KBM-7 (cell line): ENCODE data around the gene PRKAG2.

Source experiments
- DNase-seq: peaks from one replicate; pipeline ENCODE4 v3.0.0-alpha.2; 2015
- in situ Hi-C: fragments of 300-500 bp; cut with MboI; formaldehyde crosslinking; loops from 2 replicates; pipeline ENCODE4 v1.14.3; 2020; ENCODE audit warnings: low sequenced_read_pairs, low pct_unique_long_range_greater_than_20kb, mixed read lengths

PRKAG2 gene

DNA sequence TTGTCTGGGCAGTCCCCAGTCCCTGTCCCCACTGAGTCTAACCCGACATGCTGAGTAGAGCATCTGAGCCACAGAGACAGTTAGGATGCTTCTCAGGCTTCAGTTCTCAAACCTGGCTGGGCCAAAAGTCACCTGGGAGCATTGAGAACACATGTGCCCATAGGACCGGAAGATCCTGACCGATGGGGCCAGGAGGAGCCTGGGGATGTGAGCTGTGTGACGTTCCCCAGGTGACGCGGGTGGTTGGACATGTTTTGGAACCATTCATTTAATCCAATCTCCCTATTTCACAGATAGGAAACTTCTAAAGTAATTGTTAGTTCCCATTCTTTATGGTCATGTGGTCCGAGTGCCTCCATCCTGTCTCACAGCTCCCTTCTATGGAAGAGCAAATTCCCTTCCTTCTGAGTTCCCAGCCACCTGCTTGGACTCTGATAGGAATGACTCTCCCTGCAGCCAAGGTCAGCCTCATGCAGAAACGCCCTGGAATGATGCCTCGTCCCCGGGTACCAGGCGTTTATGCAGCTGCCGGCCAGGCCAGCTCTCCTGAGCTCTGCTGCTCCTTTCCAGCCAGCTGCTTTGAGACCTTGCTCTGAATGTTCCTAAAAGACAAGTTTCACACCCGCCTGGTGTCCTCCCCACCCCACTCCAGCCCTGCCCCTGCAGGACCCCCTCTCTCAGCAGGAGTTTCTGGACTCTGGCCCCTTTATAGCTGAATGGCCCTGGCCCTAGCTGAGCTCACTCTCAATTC is 190.7 kb downstream of the PRKAG2 start:
- in situ Hi-C loops = no loop called here

DNA sequence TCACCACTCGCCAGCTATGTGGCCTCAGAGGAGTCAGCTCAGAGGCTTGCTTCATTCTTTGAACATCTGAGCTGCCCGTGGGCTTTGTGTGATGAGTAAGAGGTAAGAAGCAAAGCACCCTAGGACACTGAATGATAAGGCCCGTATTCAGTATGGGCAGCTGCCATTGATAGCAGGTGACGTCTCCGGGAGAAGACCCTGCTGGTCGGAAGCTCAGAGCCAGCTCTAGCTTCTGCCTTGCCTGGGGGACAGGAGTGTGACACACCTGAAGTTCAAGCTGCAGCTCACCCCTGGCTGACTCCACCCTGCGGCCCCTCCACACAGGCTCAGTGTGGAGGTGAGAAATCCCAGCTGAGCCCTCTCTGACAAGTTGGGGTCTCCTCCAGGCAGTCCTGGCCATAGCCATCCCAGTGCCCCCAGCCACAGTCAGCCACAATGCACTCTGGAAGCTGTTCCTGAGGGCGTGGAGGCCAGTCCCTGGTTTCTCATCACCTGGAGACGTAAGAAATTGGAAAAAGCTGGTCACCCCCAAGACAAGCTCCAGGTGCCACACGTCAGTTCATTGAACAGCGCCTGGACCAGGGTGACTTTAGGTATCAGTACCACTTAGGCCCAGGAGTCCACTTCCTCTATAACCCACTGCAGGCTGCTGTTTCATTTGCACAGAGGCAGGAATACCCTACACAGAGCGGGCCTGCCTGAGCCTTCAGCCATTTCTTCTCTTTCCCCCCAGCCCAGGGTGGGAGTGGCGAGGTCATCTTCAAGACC is 192.3 kb downstream of the PRKAG2 start:
- in situ Hi-C loops = no loop called here
- no peak for DNase-seq

More for the DNA sequence above, 190.7 kb downstream of the PRKAG2 start:
- no peak for DNase-seq

DNA sequence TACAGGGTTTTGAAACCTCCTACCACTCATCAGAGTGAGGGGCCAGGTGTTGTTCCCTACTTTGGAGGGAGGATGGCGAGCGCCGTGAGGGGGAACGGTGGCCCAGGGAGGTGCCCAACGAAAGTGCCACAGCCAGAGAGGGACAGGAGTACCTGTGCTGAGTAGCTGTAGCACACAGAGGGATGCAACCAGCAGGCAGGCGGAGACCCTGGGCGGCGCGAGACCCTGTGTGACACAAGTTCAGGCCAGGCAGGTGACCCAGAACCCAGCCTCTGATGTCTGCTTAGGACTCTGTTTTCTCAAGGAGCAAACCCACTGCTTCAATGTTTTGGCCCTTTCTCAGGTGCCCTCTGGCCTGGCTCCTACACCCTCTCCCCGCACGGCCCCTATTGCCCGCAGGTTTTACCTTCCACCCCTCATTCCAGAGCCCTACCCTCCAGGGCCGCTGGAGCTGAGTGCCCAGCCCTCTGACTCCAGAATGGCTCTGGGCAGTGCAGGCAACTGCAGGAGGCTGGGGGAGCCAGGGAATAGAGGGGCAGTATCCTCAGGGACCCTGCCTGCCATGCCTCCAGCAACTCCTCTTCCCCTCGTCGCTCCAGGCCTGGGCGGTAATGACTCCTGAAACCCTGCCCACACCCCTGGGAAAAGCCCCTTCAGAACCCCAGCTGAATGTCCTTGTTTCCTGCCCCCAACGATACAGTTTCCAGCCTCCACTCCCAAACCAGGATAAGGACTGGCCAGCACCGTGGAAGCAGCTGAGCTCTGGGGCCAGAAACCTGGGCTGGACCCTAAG is 193.1 kb downstream of the PRKAG2 start:
- in situ Hi-C loops = no loop called here
- no peak for DNase-seq

DNA sequence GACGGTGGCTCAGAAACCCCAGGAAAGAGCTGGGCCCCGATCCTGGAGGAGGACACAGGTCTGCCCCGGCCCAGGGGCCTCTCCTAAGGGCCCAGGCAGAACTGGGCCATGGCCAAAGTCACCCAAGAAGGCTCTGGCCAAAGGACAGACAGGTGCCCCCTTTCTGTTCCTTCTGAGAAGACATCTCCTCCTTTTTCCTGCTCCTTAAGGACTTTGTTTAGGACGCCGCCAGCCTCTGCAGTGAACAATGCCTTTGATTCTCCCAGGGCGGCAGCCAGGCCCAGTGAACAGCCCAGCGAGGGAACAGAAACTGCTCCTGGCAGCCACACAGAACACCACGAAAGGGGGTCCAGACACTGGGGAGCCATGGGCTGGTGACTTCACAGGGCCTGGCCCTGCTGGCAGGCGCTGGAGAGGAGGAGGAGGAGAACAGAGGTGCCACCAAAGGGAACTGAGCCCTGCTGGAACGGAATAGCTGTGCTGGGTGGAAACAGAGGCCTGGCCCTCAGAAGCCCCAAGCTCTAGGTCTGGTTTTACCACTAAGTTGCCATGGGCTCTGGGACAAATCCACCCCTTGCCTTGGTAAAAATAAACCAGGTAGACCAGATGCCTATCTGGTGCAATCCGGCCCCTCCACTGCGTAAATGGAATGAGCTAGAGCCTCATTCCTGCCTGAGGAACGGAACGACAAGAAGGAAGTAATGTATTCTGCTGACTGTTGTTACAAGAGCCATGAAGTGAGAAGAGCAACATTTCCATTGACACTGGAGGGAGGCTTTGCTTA is 193.9 kb downstream of the PRKAG2 start:
- in situ Hi-C loops = no loop called here

DNA sequence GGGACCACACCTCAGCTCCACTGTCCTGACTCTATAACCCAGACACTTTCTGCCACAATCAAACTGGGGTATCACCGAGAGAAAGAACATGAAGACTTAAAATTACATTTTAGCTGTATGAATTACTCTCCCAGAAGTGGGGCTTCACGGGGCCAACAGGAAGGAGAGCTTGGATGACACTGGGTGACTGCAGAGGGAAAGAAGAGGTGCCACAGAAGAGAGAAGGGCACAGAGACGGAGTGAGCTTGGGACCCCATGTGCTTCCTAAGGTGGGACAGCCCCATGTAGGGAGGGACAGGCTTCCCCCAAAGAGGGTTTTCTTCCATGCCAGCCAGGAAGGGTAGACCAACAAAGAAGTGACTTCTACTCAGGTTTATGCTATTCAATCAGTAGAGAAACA is 195.2 kb downstream of the PRKAG2 start:
- in situ Hi-C loops = no loop called here
- DNase-seq = no peak

More for the DNA sequence above, 193.9 kb downstream of the PRKAG2 start:
- no peak for DNase-seq

DNA sequence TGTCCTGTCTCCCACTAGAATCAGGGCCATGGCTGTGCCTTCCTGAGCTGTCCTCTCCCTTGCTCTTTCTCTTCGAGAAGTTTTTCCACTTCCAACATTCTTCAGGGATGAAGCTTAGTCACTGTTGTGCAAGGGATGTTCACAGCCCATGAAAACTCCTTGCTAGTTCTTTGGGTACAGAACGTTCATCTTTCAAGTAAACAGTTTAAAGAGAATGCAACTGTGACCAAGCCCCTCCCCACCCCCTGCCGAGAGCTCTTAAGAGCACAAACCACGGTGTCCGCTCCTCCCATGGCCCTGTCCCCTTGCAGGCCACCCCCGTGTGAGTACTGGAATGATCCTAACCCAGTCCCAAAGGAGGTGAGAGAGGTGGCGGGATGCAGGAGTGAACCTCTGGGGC is 196.1 kb downstream of the PRKAG2 start:
- no peak for DNase-seq
- in situ Hi-C loops = no loop called here

DNA sequence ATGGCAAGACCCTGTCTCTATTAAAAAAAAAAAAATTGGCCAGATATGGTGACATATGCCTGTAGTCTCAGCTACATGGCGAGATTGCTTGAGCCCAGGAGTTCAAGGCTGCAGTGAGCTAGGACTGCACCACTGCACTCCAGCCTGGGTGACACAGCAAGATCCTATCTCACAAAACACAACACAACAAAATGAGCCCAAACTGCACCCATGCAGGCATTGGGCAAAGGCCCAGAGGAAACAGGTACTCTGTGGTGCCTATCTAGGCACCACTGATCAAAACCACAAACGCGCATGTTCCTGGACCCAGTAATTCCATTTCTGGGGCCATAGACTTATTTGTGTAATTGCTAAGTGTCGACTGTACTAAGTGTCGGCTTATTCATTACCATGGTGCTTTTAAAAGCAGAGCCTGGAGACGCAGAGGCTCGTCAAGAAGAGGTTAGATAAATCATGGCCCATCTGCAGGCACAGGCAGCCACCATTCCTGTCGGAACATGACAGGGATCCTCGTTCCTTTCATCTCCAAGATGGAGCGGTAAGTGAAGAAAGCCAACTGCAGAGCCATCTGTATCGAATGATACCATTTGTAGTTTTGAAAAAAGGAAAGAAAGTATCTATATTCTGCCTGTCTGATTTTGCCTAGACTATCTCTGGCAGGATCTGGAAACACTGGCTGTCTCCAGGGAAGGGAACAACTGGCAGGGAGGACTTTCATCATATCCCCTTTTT is 196.9 kb downstream of the PRKAG2 start:
- in situ Hi-C loops = no loop called here
- DNase-seq = no peak

DNA sequence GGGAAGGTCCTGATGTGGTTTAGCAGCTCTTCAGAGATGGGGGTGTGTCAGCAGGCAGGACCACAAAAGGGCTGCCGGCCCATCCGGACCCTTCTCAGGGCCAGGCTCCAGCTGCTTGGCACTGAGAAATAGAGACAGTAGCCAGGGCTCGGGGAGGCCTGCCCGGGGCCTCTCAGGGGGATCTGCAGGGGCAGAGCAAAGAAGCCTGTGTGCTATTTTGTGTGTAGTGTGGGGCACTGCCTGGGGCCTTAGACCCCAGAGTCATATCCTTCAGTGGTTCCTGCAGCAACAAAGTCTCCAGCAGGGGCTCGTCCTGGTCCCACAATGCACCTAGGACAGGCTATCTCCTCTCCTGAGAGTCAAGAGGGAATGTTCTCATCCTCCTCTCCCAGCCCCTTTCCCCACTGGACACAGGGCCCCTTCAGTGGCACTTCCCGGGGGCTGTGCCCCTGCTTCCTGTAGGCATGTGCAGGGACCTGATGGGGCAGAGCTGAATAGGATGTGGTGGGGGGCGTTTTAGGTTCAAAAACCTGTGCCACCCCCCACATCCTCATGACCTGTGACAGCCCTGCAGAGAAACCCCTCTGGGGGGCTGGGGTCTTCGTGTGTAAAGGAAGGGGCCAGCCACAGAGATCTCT is 197.7 kb downstream of the PRKAG2 start:
- DNase-seq = peak; percentile 18
- in situ Hi-C loops = no loop called here

DNA sequence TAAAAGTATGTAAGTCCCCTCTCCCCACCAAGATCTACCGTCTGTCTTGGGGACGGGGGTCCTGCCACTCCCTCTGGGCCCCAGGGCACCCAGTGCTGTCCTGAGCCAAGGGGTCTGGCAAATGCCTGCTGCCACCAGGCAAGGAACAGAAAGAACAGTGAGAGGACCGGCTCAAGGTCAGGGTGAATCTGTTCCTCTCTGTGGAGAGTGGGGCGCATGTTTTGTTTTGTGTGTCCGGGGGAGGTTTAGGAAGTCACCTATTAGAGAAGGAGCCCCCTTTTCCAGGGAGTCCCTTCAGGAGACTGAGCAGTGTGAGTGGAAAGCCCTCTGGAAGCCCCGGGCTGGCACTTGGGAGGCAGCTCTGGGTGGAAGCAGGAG is 198.7 kb downstream of the PRKAG2 start:
- in situ Hi-C loops = no loop called here
- no peak for DNase-seq

DNA sequence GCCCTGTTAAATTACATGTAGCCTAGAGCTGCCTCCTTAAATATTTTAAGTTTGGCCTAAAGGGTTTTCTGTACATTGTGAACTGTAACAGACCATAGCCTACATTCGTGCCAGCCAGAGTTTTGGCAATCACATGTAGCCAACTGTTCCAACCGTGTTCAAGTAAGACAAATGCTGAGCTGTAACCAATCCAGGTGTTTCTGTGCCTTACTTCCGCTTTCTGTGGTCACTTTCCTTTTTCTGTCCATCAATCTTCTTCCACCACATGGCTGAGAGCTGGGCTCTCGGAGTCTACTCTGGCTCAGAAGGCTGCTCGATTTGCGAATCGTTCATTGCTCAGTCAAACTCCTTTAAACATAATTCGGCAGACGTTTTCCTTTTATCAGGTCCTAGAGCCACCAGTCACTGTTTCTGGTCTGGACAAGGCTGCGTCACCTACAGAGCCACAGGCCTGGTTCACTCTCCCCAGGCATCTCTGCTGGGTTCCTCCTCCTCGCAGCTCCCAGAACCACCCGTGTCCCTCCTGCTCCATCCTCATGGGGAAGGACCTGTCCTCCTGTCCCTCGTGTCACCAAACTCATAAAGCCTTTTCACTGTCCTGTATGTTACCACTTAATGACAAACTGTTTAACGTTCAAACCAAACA is 199.2 kb downstream of the PRKAG2 start:
- DNase-seq = peak; percentile 68

DNA sequence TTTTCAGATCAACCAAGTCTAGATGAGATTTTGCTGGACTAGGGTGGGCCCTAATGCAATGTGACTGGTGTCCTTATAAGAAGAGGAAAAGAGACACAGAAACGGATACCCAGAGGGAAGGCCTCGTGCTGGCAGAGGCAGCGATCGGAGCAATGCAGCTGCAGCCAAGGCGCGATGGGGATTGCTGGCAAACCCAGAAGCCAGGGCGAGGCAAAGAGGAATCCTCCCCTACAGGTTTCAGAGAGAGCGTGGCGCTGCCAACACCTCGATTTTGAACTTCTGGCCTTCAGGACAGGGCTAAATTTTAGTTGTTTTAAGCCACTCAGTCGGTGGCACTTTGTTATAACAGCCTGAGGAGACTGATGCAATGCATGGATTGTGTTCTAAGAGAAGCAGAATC is 200.2 kb downstream of the PRKAG2 start:
- no peak for DNase-seq
- in situ Hi-C loops = no loop called here

More for the DNA sequence above, 199.2 kb downstream of the PRKAG2 start:
- in situ Hi-C loops = no loop called here

DNA sequence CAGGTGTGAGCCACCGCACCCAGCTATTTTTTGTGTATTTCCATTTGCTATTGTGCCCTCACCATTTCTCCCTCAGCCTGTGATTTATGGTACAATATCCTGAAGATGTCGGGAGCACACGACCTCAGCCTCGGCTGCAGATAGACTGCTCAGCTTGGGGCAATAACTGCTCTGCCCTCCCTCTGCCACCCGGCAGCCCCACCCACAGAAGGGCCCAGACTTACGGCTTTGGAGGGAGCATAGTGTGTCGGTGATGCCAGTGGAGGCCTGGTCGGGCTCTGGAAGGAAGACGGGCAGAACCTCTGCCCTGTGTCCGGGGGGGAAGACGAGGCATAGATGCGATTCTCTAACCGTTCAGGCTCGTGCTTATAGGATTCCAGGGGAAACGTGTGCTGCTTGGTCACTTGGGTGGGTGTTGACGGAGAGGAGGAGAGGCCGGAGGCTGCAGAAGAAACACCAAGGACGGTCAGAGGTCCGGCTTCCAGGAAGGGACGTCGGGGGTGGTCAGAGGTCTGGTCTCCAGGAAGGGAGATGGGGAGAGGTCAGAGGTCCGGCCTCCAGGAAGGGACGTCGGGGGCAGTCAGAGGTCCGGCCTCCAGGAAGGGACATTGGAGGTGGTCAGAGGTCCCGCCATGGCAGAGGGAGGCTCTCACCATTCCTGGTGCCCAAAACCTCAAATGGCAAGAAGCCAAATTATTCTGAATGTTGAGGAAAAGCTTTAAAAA is 201.6 kb downstream of the PRKAG2 start:
- in situ Hi-C loops = no loop called here

DNA sequence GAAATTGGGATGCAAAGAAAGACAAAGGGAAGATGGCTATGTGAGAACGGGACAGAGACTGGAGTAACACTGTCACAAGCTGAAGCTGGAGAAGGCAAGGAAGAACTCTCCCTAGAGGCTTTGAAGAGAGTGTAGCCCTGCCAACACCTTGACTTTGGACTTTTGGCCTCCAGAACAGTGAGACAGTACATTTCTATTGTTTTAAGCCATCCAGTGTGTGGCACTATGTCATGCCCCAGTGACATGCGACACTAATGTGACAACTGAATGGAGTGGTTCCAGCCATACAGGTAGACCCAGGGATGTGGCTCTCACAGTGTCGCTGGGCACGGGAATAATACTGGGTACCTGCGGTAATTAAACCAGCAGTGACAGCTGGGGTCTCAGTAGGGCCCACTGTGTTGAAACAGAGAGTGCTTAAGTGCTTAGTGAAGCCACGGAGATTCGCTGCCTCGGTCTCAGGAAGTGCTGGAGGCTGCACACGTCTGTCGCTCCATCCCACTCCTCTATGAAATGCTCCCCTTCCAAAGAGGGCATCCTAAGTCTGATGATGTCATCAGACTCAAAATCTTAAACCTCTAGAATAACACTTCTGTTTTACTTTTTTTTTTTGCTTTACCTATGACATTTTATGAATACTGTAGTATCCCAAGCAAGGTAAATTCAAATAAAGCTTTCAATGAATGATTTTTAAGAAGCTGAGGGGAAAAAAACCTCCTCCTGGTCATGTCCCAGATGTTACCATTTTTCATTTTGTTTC is 202.6 kb downstream of the PRKAG2 start:
- in situ Hi-C loops = no loop called here
- DNase-seq = no peak

More for the DNA sequence above, 201.6 kb downstream of the PRKAG2 start:
- DNase-seq = no peak

DNA sequence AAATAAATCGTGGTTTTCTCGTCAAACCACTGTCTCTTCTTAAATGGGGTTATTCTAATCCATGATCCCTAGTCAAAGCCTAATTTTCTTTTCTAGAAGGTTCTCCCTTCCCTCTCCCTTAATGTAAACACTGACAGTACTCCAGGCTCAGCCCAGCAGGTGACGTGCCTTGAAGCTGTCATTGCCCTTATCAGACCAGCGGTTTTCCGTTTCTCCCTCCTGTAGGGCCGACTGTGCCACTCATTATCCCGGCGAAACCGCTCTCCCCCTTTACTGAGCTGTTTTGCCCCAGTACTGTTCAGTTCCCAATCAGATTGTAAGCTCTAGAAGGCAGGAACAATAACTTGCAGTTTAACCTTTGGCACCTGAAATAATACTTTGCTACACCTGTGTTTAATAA is 203.7 kb downstream of the PRKAG2 start:
- in situ Hi-C loops = no loop called here
- no peak for DNase-seq

DNA sequence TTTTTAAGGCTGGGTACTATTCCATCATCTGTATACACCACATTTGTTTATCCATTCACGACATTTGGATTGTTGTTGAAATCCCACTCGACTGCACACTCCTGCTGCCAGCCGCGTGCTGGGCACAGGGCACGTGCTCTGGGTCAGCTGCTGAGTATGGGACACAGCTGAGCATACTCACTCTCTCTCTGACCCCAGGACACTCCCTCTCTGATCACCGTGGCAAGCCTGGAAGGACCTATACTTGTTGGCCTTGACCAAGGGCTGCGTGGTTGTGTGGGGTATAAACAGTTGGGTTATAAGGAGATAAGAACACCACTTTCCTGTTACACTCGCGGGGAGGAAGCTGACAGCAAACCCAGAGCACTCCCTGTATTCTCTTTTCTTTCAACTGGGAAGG is 204.2 kb downstream of the PRKAG2 start:
- in situ Hi-C loops = no loop called here

DNA sequence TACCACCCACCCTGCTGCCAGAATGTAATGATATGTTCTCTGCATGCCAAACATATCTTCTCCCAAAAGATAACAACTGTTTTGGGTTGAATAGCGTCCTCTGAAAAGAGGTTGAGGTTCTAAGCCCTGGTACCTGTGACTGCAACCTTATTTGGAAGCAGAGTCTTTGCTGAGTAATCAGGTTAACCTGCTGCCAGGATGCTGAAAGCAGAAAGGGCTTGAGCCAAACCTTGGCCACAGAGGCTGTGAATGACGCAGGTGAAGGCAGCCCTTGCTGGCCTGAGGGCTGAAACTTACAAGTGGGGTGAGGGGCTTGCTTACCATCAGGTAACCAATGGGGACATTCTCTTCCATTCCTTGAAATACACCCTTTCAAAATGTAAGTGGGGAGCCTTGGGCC is 205.4 kb downstream of the PRKAG2 start:
- in situ Hi-C loops = no loop called here
- no peak for DNase-seq

More for the DNA sequence above, 204.2 kb downstream of the PRKAG2 start:
- DNase-seq = no peak
